ENCODE results near the gene GDF9.

Gene GDF9

GRCh38 chr5:132886064-132886823 is 20.0 kb upstream of the GDF9 start:
- ATAC-seq (ENCODE audit: low read depth): peak; percentile 87
- DNase-seq (ENCODE audit: low spot score in 2 of 2): no peak
- H3K27me3 Mint-ChIP-seq: no peaks in the 10 kb centered on the region
- no peak overlapping the region for H3K4me3 Mint-ChIP-seq
- no peaks in the 10 kb centered on the region for H3K9me3 Mint-ChIP-seq
- H3K27ac Mint-ChIP-seq: peak overlapping the region; percentile 84
- peaks cover 21% of the 10 kb centered on the region for H3K36me3 Mint-ChIP-seq
- H3K4me1 Mint-ChIP-seq: peaks cover 10% of the 10 kb centered on the region

DNA sequence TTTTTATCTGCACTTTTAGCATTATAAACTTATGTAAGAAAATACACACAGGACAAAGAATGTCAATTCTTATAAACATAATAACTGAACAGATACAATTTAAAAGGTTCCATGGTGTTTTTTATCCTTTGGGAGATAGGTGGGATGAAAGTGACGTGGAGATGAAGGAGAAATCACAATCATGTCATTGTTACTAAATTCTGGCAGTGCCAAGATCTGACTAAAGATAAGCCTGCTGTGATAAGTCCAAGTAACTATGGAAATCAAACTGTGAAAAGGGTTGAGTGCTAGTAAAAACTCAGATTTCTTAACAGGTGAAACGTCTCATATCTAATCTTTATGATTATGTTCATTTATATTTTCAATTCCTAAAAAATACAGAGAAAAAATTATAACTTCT is 18.3 kb upstream of the GDF9 start:
- no peak for ATAC-seq (ENCODE audit: low read depth)
- H3K27ac Mint-ChIP-seq: peak overlapping the region; percentile 38
- peaks cover 10% of the 10 kb centered on the region for H3K4me1 Mint-ChIP-seq
- no peaks in the 10 kb centered on the region for H3K9me3 Mint-ChIP-seq
- no peak overlapping the region for H3K4me3 Mint-ChIP-seq
- H3K27me3 Mint-ChIP-seq: no peaks in the 10 kb centered on the region
- H3K36me3 Mint-ChIP-seq: peaks cover 23% of the 10 kb centered on the region
- DNase-seq (ENCODE audit: low spot score in 2 of 2): no peak

DNA sequence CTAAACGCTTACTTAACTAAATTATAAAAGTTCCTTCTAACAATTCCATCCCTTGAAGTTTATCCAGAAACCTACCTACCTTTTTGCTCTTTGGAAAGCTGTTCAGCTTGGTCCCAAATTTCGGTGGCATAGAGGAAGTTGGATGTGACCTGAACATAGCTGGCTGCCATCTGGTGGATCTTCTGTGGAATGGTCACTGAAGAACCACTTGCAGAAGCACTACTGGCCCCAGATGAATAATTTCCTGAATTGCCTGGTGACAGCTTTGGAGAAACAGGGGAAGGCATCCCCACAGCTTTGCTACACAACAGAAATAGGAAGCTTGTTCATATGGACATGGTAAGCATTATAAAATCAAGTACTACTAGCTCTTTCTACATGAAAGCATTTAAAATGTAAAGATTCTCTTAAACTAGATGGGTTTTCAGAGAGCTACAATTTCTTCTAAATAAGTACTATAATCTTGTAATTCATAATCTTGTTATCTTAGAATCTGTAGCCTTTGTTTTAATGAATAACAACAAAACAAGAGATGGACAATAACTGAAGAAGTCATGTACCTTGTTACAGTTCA is 17.1 kb upstream of the GDF9 start:
- H3K27me3 Mint-ChIP-seq: no peaks in the 10 kb centered on the region
- peaks cover 24% of the 10 kb centered on the region for H3K36me3 Mint-ChIP-seq
- H3K27ac Mint-ChIP-seq: peak overlapping the region; percentile 67
- ATAC-seq (ENCODE audit: low read depth) (peak; percentile 78), DNase-seq (ENCODE audit: low spot score in 2 of 2) (peak in 1 of 2 donors; percentile 35)
- no peaks in the 10 kb centered on the region for H3K9me3 Mint-ChIP-seq
- no peak overlapping the region for H3K4me3 Mint-ChIP-seq
- peaks cover 10% of the 10 kb centered on the region for H3K4me1 Mint-ChIP-seq

DNA sequence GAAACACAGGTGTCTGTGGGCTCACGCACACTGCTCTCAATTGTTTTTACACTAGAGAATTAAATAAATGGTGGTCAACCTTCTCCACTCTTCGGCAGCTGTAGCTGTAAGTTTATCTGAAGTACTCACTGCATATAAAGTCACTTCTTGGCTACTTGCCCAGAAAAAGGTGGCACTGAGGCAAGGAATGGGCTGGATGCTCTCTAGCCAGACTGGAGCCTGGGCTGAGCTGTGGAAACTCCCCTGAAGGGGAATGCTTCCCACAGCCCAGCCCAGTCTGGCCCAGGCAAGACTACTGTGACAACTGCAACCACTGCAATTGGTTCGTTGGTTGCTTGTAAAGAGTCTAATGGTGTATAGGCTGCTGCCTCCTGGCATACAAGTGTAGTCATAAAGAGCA is 11.7 kb upstream of the GDF9 start:
- Mint-ChIP-seq H3K27ac (no peak overlapping the region), H3K4me3 (no peak overlapping the region), H3K36me3 (peaks cover 12% of the 10 kb centered on the region), H3K4me1 (no peaks in the 10 kb centered on the region), H3K27me3 (no peaks in the 10 kb centered on the region), H3K9me3 (no peaks in the 10 kb centered on the region)
- no peak for ATAC-seq (ENCODE audit: low read depth)
- no peak for DNase-seq (ENCODE audit: low spot score in 2 of 2)

DNA sequence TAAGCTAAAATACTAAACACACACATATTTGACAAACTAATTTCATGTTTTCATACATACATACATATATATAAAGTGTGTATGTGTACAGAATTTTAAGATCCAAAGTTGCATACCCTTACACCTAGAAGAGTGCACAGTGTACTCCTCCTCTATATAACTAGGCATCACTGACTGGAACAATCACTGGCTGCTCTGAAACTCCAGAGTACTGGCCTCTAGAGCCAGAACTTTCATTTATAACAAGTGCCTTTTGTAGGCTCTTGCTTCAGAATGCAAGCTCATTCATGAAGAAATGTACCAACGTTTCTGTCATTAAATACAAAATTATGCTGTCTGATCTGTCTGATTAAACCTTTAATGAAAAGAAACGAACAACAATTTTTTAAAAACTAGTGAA is 11.2 kb upstream of the GDF9 start:
- no peak overlapping the region for H3K4me3 Mint-ChIP-seq
- H3K9me3 Mint-ChIP-seq: no peaks in the 10 kb centered on the region
- no peak overlapping the region for H3K27ac Mint-ChIP-seq
- DNase-seq (ENCODE audit: low spot score in 2 of 2): no peak
- H3K27me3 Mint-ChIP-seq: no peaks in the 10 kb centered on the region
- no peak for ATAC-seq (ENCODE audit: low read depth)
- peaks cover 13% of the 10 kb centered on the region for H3K36me3 Mint-ChIP-seq
- H3K4me1 Mint-ChIP-seq: no peaks in the 10 kb centered on the region

GRCh38 chr5:132876020-132876759 is 9.9 kb upstream of the GDF9 start:
- no peak for DNase-seq (ENCODE audit: low spot score in 2 of 2)
- Mint-ChIP-seq H3K36me3 (peaks cover 13% of the 10 kb centered on the region), H3K27ac (no peak overlapping the region), H3K4me1 (no peaks in the 10 kb centered on the region), H3K9me3 (no peaks in the 10 kb centered on the region), H3K4me3 (no peak overlapping the region), H3K27me3 (no peaks in the 10 kb centered on the region)
- ATAC-seq (ENCODE audit: low read depth): no peak

GRCh38 chr5:132873930-132874271 is 7.6 kb upstream of the GDF9 start:
- ATAC-seq (ENCODE audit: low read depth) (no peak), DNase-seq (ENCODE audit: low spot score in 2 of 2) (no peak)
- peak overlapping the region; percentile 62 for H3K27ac Mint-ChIP-seq
- no peaks in the 10 kb centered on the region for H3K27me3 Mint-ChIP-seq
- H3K4me3 Mint-ChIP-seq: no peak overlapping the region
- peaks cover 13% of the 10 kb centered on the region for H3K36me3 Mint-ChIP-seq
- no peaks in the 10 kb centered on the region for H3K4me1 Mint-ChIP-seq
- no peaks in the 10 kb centered on the region for H3K9me3 Mint-ChIP-seq

- Mint-ChIP-seq H3K9me3 (no peaks in the 10 kb centered on the region), H3K4me1 (no peaks in the 10 kb centered on the region), H3K27ac (peak within 1 kb of the TSS; percentile 62), H3K36me3 (peaks cover 11% of the 10 kb centered on the region), H3K4me3 (no peak within 1 kb of the TSS), H3K27me3 (no peaks in the 10 kb centered on the region)
- no peak for DNase-seq (ENCODE audit: low spot score in 2 of 2)
- no peak for ATAC-seq (ENCODE audit: low read depth)
These were observed 7.1 kb upstream of the GDF9 start, which contains the start of gene LEAP2 for GRCh38 chr5:132873119-132873929. Gene LEAP2 (plus strand): TSS chr5:132873668. CDS start chr5:132873695, 27 bp downstream.

GRCh38 chr5:132872788-132873118 is 6.5 kb upstream of the GDF9 start:
- Mint-ChIP-seq H3K9me3 (no peaks in the 10 kb centered on the region), H3K36me3 (peaks cover 9% of the 10 kb centered on the region)

DNA sequence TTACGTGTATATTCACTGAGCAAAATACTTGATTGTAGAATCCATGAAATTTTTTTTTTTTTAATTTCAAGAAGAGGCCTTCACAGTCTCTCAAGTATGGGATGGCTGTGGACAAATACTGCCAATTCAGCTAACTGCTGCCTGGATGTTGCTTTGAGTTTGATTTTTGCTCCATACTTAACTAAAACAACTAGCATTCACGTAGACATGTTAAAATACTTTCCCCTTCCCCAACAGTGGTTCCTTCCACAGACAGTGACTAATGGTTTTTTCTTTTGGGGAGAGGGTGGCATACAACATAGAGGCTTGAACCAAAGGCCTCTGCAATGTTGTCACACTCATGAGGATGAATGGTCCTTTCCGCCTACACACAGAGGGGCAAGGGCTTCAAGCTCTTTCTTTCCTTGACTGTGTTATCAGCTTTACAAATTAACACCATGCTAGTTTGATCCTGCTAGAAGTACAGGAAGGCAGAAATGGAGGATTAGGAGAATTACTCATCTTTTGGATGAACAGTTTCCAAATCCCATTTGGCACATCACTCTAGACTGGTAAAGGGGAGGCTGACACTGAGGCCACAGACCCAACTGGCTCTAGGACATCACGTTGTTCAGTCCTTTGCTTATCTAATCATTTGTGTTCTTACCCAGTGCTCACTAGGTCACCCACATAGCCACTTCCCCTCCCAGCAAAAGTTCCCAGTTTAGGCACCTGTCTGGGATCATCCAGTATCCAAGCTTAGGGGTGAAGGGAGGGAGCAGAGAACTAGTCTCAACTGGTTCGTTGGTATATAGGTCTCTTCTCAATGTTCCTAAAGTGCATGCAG is 5.4 kb upstream of the GDF9 start:
- no peak for DNase-seq (ENCODE audit: low spot score in 2 of 2)
- H3K27ac Mint-ChIP-seq: peak overlapping the region; percentile 63
- H3K4me3 Mint-ChIP-seq: no peak overlapping the region
- H3K4me1 Mint-ChIP-seq: peaks cover 8% of the 10 kb centered on the region
- H3K36me3 Mint-ChIP-seq: peaks cover 9% of the 10 kb centered on the region
- ATAC-seq (ENCODE audit: low read depth): no peak
- no peaks in the 10 kb centered on the region for H3K27me3 Mint-ChIP-seq
- H3K9me3 Mint-ChIP-seq: no peaks in the 10 kb centered on the region

More at GRCh38 chr5:132872788-132873118, 6.5 kb upstream of the GDF9 start:
- Mint-ChIP-seq H3K4me1 (no peaks in the 10 kb centered on the region), H3K4me3 (no peak overlapping the region), H3K27ac (peak overlapping the region; percentile 62), H3K27me3 (no peaks in the 10 kb centered on the region)
- DNase-seq (ENCODE audit: low spot score in 2 of 2) (no peak), ATAC-seq (ENCODE audit: low read depth) (no peak)

DNA sequence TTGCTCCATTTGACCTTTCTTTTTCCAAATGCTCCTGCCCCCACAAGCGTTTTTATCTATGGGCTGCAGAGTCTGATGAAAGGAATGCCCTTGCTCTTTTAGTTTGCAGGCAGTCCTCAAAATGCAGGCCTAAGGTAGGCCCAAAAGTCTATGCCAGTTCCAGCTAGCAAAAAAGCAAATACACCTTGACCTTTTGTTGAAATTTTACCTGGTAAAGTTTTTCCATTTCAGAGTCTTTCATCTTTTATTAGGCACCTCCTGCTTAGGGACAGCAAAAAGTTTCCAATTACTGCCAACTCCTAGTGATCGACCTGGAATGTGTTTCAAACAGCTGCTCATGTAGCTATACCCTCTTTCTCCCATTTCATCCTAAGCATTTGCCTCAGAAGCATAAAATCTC is 4.5 kb upstream of the GDF9 start:
- H3K9me3 Mint-ChIP-seq: no peaks in the 10 kb centered on the region
- peak overlapping the region; percentile 63 for H3K27ac Mint-ChIP-seq
- no peak for DNase-seq (ENCODE audit: low spot score in 2 of 2)
- no peaks in the 10 kb centered on the region for H3K27me3 Mint-ChIP-seq
- peaks cover 9% of the 10 kb centered on the region for H3K36me3 Mint-ChIP-seq
- no peak overlapping the region for H3K4me3 Mint-ChIP-seq
- ATAC-seq (ENCODE audit: low read depth): no peak
- peaks cover 12% of the 10 kb centered on the region for H3K4me1 Mint-ChIP-seq

DNA sequence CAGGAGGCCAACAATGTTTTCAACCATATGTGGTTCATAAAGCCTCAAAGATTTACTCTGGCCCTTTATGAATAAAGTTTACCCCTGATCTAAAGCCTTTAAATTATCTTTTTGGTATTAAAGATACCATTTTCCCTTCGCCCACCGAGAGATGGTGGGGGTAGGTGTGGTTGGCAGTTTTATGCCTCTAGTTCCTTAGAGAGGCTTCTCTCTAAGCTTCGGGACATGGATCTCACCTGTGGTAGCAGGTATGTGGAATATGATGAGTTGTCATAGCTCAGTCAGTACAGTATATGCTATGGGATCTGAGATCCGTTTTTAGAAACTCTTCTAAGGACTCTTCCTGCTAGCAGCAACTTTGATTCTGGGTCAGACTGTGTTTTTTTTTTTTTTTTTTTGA is 2.5 kb upstream of the GDF9 start:
- DNase-seq (ENCODE audit: low spot score in 2 of 2): no peak
- no peak overlapping the region for H3K4me3 Mint-ChIP-seq
- no peaks in the 10 kb centered on the region for H3K27me3 Mint-ChIP-seq
- H3K9me3 Mint-ChIP-seq: no peaks in the 10 kb centered on the region
- H3K36me3 Mint-ChIP-seq: peaks cover 9% of the 10 kb centered on the region
- H3K27ac Mint-ChIP-seq: no peak overlapping the region
- peaks cover 18% of the 10 kb centered on the region for H3K4me1 Mint-ChIP-seq
- ATAC-seq (ENCODE audit: low read depth): no peak

DNA sequence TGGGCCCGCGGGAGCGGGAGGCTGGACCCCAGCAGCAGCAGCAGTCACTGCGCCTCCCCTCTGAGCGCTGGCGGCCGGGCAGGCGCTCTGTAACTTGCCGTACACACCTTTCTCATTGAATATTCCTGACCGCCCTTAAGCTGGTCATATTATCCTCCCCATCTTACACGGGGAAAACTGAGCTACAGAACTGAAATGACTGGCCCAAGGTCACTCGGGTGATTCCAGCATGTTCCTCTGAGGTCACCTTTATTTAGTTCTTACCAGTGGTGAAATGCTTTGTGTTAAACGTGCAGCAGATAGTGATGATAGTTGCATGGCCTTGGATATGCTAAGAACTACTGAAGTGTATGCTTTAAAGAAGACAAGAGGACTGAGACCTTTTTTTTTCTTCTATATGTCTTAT is 780 bp upstream of the GDF9 start:
- Mint-ChIP-seq H3K4me1 (peaks cover 18% of the 10 kb centered on the region), H3K27ac (peak overlapping the region; percentile 95), H3K36me3 (peaks cover 1% of the 10 kb centered on the region), H3K4me3 (peak overlapping the region; percentile 93), H3K27me3 (no peaks in the 10 kb centered on the region), H3K9me3 (no peaks in the 10 kb centered on the region)
- DNase-seq (ENCODE audit: low spot score in 2 of 2): no peak
- ATAC-seq (ENCODE audit: low read depth): no peak

Measured in memory B cell (primary cell).